ENCODE results near the gene RBPJ. TPM values are rescaled to one million over a fixed set of nuclear protein-coding genes. Genes with fewer than 3 reads are reported as not detected.
A peak's percentile ranks its signal among the peaks of the same experiment; 100 is the strongest.

RBPJ gene
- total RNA-seq, 4 donors from 2014 or later, result 67.1 to 80.2 (median 76.5) TPM

- H3K27me3 ChIP-seq, result no peaks in the 10 kb centered on the region
- H3K4me3 ChIP-seq, result no peak overlapping the region
- 62 to 70% methylated on average over 7 of the region's 7 CpGs for WGBS, 2 donors
- H3K36me3 ChIP-seq, result no peaks in the 10 kb centered on the region
- no peak for TF ChIP-seq POLR2A (IDR thresholded peaks at IDR 0.05)
- no peak for TF ChIP-seq CTCF (IDR thresholded peaks at IDR 0.05)
- no peak for TF ChIP-seq EP300 (IDR thresholded peaks at IDR 0.05)
- H3K9me3 ChIP-seq, result no peaks in the 10 kb centered on the region
- DNase-seq (ENCODE audit: low spot score in 2 of 2), result no peak
- no peak overlapping the region for H3K27ac ChIP-seq
- peaks cover 0 to 51% (median 4%) of the 10 kb centered on the region in 4 donors for H3K4me1 ChIP-seq
Measured at GRCh38 chr4:26331380-26331950, 10.7 kb downstream of the RBPJ start.

- Histone ChIP-seq H3K4me1 (peaks cover 0 to 32% (median 4%) of the 10 kb centered on the region in 4 donors), H3K4me3 (no peak overlapping the region), H3K9me3 (no peaks in the 10 kb centered on the region), H3K27ac (no peak overlapping the region), H3K27me3 (no peaks in the 10 kb centered on the region), H3K36me3 (no peaks in the 10 kb centered on the region)
- 66 to 68% methylated on average over 3 of the region's 3 CpGs for WGBS, 2 donors
- TF ChIP-seq EP300 (IDR thresholded peaks at IDR 0.05) (no peak), POLR2A (IDR thresholded peaks at IDR 0.05) (no peak), CTCF (IDR thresholded peaks at IDR 0.05) (no peak)
- no peak for DNase-seq (ENCODE audit: low spot score in 2 of 2)
Measured at GRCh38 chr4:26334366-26334765, 13.6 kb downstream of the RBPJ start.

- Histone ChIP-seq H3K27me3 (no peaks in the 10 kb centered on the region), H3K36me3 (no peaks in the 10 kb centered on the region), H3K4me1 (peaks cover 0 to 40% (median 9%) of the 10 kb centered on the region in 4 donors), H3K27ac (no peak overlapping the region), H3K9me3 (no peaks in the 10 kb centered on the region), H3K4me3 (no peak overlapping the region)
- no peak for TF ChIP-seq EP300 (IDR thresholded peaks at IDR 0.05)
- no peak for TF ChIP-seq POLR2A (IDR thresholded peaks at IDR 0.05)
- TF ChIP-seq CTCF (IDR thresholded peaks at IDR 0.05), result no peak
- no peak for DNase-seq (ENCODE audit: low spot score in 2 of 2)
- WGBS, 2 donors, result 82 to 88% methylated on average over 2 of the region's 2 CpGs
Measured at GRCh38 chr4:26337612-26338011, 16.8 kb downstream of the RBPJ start.

GRCh38 chr4:26342328-26343037, 21.7 kb downstream of the RBPJ start:
- Histone ChIP-seq H3K27ac (peak overlapping the region in 1 of 4 donors; percentile 4), H3K4me1 (peaks cover 0 to 73% (median 25%) of the 10 kb centered on the region in 4 donors), H3K27me3 (no peaks in the 10 kb centered on the region), H3K4me3 (no peak overlapping the region), H3K36me3 (no peaks in the 10 kb centered on the region), H3K9me3 (no peaks in the 10 kb centered on the region)
- no peak for DNase-seq (ENCODE audit: low spot score in 2 of 2)
- TF ChIP-seq EP300 (IDR thresholded peaks at IDR 0.05), result no peak
- no peak for TF ChIP-seq CTCF (IDR thresholded peaks at IDR 0.05)
- no peak for TF ChIP-seq POLR2A (IDR thresholded peaks at IDR 0.05)
- WGBS, 2 donors, result 55 to 67% methylated on average over 3 of the region's 3 CpGs

- no peaks in the 10 kb centered on the region for H3K9me3 ChIP-seq
- DNase-seq (ENCODE audit: low spot score in 2 of 2), result no peak
- H3K27me3 ChIP-seq, result no peaks in the 10 kb centered on the region
- no peak for TF ChIP-seq POLR2A (IDR thresholded peaks at IDR 0.05)
- no peak for TF ChIP-seq CTCF (IDR thresholded peaks at IDR 0.05)
- no peak for TF ChIP-seq EP300 (IDR thresholded peaks at IDR 0.05)
- peaks cover 0 to 74% (median 25%) of the 10 kb centered on the region in 4 donors for H3K4me1 ChIP-seq
- peak overlapping the region in 1 of 4 donors; percentile 4 for H3K27ac ChIP-seq
- no peaks in the 10 kb centered on the region for H3K36me3 ChIP-seq
- 24 to 30% methylated on average over 3 of the region's 3 CpGs for WGBS, 2 donors
- H3K4me3 ChIP-seq, result no peak overlapping the region
Measured at GRCh38 chr4:26343038-26343398, 22.2 kb downstream of the RBPJ start.

Data from tibial nerve (tissue), 4 donors.